Left kidney (tissue), 2 donors: ENCODE measurements around the gene EML2. TPM values are rescaled to one million over a fixed set of nuclear protein-coding genes. Genes with fewer than 3 reads are reported as not detected.
A peak's percentile ranks its signal among the peaks of the same experiment; 100 is the strongest.
"Not testable (repeated sequence)": the region's sequence is repeated elsewhere in the genome, so short reads cannot be mapped to it uniquely, and the experiment has no call there.

Source experiments
- DNase-seq: peaks from one replicate; pipeline ENCODE4 v3.0.0-alpha.2; 2013
- polyA plus RNA-seq: library from polyadenylated mRNA; unstranded; fragments of 120-200 nt; gene quantifications from one replicate; pipeline ENCODE4 v1.2.1, GENCODE V29; 2013; ENCODE audit not compliant: insufficient read length

The EML2 gene
- polyA plus RNA-seq, 1 donor: 23.0 TPM

- no peak for DNase-seq
Observed at GRCh38 chr19:45621976-45622503, 17.2 kb downstream of the EML2 start.

- DNase-seq: no peak
Observed at GRCh38 chr19:45621389-45621788, 17.8 kb downstream of the EML2 start.

- DNase-seq: no peak
Observed at GRCh38 chr19:45616704-45617017, 22.5 kb downstream of the EML2 start.

GRCh38 chr19:45615795-45616703, 23.1 kb downstream of the EML2 start:
- peak; percentile 97 for DNase-seq

- not testable (repeated sequence) for DNase-seq
Observed at GRCh38 chr19:45615056-45615455, 24.1 kb downstream of the EML2 start.

GRCh38 chr19:45613926-45614725, 25.1 kb downstream of the EML2 start:
- no peak for DNase-seq

- no peak for DNase-seq
Observed at GRCh38 chr19:45608948-45609347, 30.2 kb downstream of the EML2 start.

- DNase-seq: peak; percentile 85
Observed at GRCh38 chr19:45607071-45608029, 31.8 kb downstream of the EML2 start.

- no peak for DNase-seq
Observed at GRCh38 chr19:45601524-45602374, 37.4 kb downstream of the EML2 start, which contains the start of gene GPR4. TSS of gene GPR4 (minus strand) at chr19:45602212. CDS start at chr19:45591866, 10,346 bp downstream.

GRCh38 chr19:45601115-45601514, 38.1 kb downstream of the EML2 start:
- DNase-seq: no peak

- no peak for DNase-seq
Observed at GRCh38 chr19:45600340-45600885, 38.8 kb downstream of the EML2 start.

GRCh38 chr19:45599286-45599685, 39.9 kb downstream of the EML2 start:
- no peak for DNase-seq

- DNase-seq: no peak
Observed at GRCh38 chr19:45598267-45599001, 40.8 kb downstream of the EML2 start.

- DNase-seq: no peak
Observed at GRCh38 chr19:45597425-45598111, 41.6 kb downstream of the EML2 start.

- no peak for DNase-seq
Observed at GRCh38 chr19:45595814-45596213, 43.4 kb downstream of the EML2 start.

GRCh38 chr19:45593520-45593919, 45.7 kb downstream of the EML2 start:
- DNase-seq: no peak

GRCh38 chr19:45592366-45592765, 46.8 kb downstream of the EML2 start:
- no peak for DNase-seq

GRCh38 chr19:45591638-45592005, 47.6 kb downstream of the EML2 start:
- DNase-seq: no peak

GRCh38 chr19:45591004-45591637, 48.1 kb downstream of the EML2 start:
- no peak for DNase-seq
